Measurements from ENCODE around the gene IGF1. TPM values are rescaled to one million over a fixed set of nuclear protein-coding genes. Genes with fewer than 3 reads are reported as not detected.

IGF1 gene
- total and polyA plus RNA-seq, 9 of the 15 experiments (the other 6 are each of a cell fraction or from before 2014, with no cell fraction given), result 3.7 to 13.9 (median 4.5) TPM

DNA sequence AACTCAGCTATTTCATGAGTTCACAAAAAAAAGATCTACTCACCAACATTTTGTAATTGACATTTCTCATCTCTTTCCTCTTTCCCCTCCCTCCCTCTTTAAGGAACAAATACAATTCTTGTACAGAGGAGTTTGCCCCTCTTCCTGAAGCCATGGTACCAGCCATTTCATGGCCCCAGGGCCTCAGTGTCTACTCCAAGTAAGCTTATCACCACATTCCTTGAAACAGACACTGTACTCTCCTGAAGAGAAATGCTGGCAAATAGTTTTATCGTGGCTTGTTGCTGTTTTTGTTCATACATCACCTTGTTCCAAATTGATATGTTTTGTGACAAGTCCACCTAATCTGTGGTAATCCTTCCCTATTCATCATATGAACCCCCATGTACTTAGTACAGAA lies 29.7 kb upstream of the IGF1 start (continued):
- TF ChIP-seq, protein P1, sequence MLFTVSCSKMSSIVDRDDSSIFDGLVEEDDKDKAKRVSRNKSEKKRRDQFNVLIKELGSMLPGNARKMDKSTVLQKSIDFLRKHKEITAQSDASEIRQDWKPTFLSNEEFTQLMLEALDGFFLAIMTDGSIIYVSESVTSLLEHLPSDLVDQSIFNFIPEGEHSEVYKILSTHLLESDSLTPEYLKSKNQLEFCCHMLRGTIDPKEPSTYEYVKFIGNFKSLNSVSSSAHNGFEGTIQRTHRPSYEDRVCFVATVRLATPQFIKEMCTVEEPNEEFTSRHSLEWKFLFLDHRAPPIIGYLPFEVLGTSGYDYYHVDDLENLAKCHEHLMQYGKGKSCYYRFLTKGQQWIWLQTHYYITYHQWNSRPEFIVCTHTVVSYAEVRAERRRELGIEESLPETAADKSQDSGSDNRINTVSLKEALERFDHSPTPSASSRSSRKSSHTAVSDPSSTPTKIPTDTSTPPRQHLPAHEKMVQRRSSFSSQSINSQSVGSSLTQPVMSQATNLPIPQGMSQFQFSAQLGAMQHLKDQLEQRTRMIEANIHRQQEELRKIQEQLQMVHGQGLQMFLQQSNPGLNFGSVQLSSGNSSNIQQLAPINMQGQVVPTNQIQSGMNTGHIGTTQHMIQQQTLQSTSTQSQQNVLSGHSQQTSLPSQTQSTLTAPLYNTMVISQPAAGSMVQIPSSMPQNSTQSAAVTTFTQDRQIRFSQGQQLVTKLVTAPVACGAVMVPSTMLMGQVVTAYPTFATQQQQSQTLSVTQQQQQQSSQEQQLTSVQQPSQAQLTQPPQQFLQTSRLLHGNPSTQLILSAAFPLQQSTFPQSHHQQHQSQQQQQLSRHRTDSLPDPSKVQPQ (CRISPR knock-in tag; IDR thresholded peaks at IDR 0.05; ENCODE audit: borderline replicate concordance), result no peak
- TF ChIP-seq ZNF431 (CRISPR knock-in tag; IDR thresholded peaks at IDR 0.05) (no peak), MAZ (CRISPR knock-in tag; conservative IDR thresholded peaks at IDR 0.05 in 1 of 2, IDR thresholded peaks at IDR 0.05 in 1 of 2) (no peak), ELF2 (CRISPR knock-in tag; IDR thresholded peaks at IDR 0.05) (no peak), CCAR2 (IDR thresholded peaks at IDR 0.05; ENCODE audit: low read depth, low read length) (no peak)
- TF ChIP-seq, protein P2, sequence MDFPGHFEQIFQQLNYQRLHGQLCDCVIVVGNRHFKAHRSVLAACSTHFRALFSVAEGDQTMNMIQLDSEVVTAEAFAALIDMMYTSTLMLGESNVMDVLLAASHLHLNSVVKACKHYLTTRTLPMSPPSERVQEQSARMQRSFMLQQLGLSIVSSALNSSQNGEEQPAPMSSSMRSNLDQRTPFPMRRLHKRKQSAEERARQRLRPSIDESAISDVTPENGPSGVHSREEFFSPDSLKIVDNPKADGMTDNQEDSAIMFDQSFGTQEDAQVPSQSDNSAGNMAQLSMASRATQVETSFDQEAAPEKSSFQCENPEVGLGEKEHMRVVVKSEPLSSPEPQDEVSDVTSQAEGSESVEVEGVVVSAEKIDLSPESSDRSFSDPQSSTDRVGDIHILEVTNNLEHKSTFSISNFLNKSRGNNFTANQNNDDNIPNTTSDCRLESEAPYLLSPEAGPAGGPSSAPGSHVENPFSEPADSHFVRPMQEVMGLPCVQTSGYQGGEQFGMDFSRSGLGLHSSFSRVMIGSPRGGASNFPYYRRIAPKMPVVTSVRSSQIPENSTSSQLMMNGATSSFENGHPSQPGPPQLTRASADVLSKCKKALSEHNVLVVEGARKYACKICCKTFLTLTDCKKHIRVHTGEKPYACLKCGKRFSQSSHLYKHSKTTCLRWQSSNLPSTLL (IDR thresholded peaks at IDR 0.05), result no peak
- TF ChIP-seq, protein P3, sequence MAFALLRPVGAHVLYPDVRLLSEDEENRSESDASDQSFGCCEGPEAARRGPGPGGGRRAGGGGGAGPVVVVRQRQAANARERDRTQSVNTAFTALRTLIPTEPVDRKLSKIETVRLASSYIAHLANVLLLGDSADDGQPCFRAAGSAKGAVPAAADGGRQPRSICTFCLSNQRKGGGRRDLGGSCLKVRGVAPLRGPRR (CRISPR knock-in tag; IDR thresholded peaks at IDR 0.05), result no peak

Measured in K562 (cell line).